ENCODE results near the gene DYNC2LI1. TPM values are rescaled to one million over a fixed set of nuclear protein-coding genes. Genes with fewer than 3 reads are reported as not detected.

The DYNC2LI1 gene
- total RNA-seq, 4 donors from 2014 or later: 13.6 to 20.4 (median 17.7) TPM

DNA sequence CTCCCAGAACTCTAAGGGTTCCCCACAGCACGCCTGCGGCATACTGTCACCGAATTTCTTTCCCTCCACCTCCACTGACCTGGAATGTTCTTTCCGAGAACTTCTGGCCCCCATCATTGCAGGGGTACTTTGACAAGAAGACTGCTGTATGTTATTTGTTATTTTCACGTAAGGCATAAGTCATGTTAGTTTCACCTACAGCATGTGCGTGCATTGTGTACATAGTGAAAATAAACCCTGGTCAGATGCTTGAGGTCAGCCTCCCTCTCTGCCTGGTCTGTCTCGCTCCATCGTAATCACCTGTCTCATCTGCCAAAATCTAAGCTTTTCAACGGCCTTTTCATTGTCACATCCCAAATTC, 69.0 kb downstream of the DYNC2LI1 start:
- no peak overlapping the region for H3K4me3 ChIP-seq (ENCODE audit: low read depth, poor library complexity, severe bottlenecking)
- 89% methylated on average over 9 of the region's 9 CpGs for WGBS, 2 donors
- intact Hi-C loops (cut with DNase I; ENCODE audit: low total_unique reads): no loop called here
- TF ChIP-seq POLR2A (IDR thresholded peaks at IDR 0.05): no peak
- TF ChIP-seq, protein P1, sequence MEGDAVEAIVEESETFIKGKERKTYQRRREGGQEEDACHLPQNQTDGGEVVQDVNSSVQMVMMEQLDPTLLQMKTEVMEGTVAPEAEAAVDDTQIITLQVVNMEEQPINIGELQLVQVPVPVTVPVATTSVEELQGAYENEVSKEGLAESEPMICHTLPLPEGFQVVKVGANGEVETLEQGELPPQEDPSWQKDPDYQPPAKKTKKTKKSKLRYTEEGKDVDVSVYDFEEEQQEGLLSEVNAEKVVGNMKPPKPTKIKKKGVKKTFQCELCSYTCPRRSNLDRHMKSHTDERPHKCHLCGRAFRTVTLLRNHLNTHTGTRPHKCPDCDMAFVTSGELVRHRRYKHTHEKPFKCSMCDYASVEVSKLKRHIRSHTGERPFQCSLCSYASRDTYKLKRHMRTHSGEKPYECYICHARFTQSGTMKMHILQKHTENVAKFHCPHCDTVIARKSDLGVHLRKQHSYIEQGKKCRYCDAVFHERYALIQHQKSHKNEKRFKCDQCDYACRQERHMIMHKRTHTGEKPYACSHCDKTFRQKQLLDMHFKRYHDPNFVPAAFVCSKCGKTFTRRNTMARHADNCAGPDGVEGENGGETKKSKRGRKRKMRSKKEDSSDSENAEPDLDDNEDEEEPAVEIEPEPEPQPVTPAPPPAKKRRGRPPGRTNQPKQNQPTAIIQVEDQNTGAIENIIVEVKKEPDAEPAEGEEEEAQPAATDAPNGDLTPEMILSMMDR (IDR thresholded peaks at IDR 0.05): no peak
- DNase-seq (ENCODE audit: low spot score in 2 of 2): peak in 1 of 2 donors; percentile 4

DNA sequence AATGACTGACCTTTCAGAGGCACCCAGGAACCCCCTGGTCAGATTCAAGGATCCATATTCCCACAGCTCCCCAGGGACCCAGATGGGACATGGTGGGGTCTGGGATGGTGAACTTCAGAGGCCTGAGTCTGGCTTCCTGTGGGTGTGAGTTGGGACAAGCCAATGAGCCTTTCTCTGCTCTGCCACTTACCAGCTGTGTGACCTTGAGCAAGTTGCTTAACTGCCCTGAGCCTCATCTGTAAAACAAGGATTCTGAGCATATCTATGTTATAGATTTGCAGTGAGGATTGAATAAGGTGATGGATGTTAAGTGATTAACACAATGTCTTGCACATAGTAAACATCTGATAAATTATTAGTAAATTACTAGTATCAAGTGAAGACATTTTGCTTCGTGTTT, 71.3 kb downstream of the DYNC2LI1 start:
- no peak overlapping the region for H3K4me3 ChIP-seq (ENCODE audit: low read depth, poor library complexity, severe bottlenecking)
- no peak for TF ChIP-seq POLR2A (IDR thresholded peaks at IDR 0.05)
- peak in 1 of 2 donors; percentile 18 for DNase-seq (ENCODE audit: low spot score in 2 of 2)
- intact Hi-C loops (cut with DNase I; ENCODE audit: low total_unique reads): no loop called here
- 74 to 84% methylated on average over 1 of the region's 1 CpG for WGBS, 2 donors

DNA sequence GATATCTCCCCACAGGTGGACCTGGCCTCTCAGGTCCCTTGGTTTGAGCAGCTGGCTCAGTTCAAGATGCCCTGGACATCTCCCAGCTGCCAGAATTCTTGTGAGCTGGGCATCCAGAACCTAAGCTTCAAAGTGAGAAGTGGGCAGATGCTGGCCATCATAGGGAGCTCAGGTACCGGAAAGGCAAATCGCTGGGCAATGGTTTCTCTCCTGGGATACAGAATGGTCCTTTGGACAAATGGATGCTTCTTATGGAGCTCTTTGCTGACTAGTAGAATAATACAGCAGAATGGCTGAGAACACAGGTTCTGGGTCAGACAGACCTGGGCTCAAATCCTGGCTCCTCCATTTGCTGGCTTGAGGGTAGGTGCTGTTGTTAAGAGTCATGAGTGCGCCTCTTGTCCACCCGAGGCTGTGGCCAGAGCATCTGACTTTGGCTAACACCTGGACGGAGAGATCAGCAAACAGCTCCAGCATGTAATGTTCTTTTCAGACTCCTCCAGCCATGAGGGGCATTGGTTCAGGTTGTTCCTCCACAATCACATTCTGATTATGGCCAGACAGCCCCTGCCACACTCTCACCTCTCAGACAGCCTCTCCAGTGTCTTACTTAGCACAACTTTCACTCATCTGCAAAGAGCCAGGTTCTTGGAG, 72.4 kb downstream of the DYNC2LI1 start:
- intact Hi-C loops (cut with DNase I; ENCODE audit: low total_unique reads): no loop called here
- no peak overlapping the region for H3K4me3 ChIP-seq (ENCODE audit: low read depth, poor library complexity, severe bottlenecking)
- WGBS, 2 donors: 91 to 94% methylated on average over 5 of the region's 5 CpGs
- peak in 1 of 2 donors; percentile 50 for DNase-seq (ENCODE audit: low spot score in 2 of 2)
- TF ChIP-seq, protein P1 (IDR thresholded peaks at IDR 0.05): no peak

DNA sequence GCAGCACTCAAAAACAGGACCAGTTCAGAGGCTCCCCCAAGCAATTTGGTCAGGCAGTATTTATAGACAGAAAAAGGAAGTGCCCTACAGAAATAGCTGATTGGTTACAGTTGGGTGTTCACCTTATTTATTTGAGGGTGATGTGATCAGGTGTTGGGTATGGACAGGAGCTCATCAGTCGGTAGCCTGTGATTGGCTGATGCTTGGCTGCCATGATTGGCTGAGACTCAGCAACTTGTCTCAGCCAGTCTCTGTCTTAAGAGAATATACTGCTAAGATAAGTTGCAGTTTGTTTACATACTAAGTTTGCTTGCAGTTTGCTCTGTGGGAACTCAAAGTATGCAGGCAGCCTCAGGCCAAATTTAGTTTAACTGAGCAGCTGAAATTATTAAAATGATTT, 74.4 kb downstream of the DYNC2LI1 start:
- TF ChIP-seq, protein P1 (IDR thresholded peaks at IDR 0.05): no peak
- TF ChIP-seq POLR2A (IDR thresholded peaks at IDR 0.05): no peak
- intact Hi-C loops (cut with DNase I; ENCODE audit: low total_unique reads): no loop called here
- peak in 1 of 2 donors; percentile 8 for DNase-seq (ENCODE audit: low spot score in 2 of 2)
- 59 to 60% methylated on average over 1 of the region's 1 CpG for WGBS, 2 donors
- no peak overlapping the region for H3K4me3 ChIP-seq (ENCODE audit: low read depth, poor library complexity, severe bottlenecking)

DNA sequence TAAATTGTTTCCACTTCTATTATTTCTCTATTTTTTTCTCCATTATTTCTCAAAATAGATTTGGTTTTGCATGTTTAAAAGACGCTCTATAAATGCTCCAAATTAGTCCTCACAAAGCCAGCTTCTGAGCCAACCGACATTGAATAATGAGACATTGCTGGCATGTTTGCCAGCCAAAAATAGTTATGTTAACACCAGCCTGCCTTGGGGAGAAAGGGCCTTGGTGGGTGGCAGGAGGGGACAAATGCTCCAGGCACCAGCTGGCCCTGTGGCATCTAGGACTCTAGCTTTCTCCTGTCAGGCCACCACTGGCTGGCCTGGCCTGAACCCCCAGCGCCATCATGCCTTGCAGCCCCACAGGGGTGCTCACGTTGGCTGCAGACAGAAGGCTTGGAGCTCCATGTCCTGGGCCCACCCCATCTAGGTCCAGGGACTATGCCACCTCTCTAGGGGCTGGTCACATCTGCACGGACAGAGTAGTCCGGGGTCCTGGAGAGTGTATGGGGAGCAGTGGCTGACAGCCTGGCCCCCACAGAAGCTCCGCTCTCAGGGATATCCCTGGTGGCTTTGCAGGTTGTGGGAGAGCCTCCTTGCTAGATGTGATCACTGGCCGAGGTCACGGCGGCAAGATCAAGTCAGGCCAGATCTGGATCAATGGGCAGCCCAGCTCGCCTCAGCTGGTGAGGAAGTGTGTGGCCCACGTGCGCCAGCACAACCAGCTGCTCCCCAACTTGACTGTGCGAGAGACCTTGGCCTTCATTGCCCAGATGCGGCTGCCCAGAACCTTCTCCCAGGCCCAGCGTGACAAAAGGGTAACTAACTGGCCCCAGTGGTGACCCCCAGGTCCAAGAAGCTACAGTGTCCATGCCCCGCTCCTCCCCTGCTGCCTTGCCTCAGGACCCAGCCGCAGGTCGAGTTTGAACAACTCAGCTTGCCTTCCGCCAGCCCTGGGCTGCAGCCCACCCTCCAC, 77.5 kb downstream of the DYNC2LI1 start:
- H3K4me3 ChIP-seq (ENCODE audit: low read depth, poor library complexity, severe bottlenecking): no peak overlapping the region
- intact Hi-C loops (cut with DNase I; ENCODE audit: low total_unique reads): no loop called here
- 76 to 83% methylated on average over 12 to 13 of the region's 20 CpGs for WGBS, 2 donors
- DNase-seq (ENCODE audit: low spot score in 2 of 2): peak in 1 of 2 donors; percentile 77
- no peak for TF ChIP-seq POLR2A (IDR thresholded peaks at IDR 0.05)
- TF ChIP-seq, protein P1 (IDR thresholded peaks at IDR 0.05): no peak

DNA sequence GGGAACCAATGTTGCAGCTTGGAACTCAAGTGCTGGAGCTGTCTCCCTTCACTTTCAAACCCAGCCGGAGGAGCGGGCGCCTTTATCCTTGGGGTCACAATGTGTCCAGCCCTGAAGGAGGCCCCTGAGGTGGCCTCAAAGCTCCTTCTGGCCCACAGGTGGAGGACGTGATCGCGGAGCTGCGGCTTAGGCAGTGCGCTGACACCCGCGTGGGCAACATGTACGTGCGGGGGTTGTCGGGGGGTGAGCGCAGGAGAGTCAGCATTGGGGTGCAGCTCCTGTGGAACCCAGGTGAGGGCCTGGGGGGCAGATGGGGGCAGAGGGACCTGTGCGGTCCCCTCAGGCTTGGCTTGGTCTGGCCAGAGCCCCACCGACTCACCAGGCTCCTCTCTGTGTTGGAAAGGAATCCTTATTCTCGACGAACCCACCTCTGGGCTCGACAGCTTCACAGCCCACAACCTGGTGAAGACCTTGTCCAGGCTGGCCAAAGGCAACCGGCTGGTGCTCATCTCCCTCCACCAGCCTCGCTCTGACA, 78.4 kb downstream of the DYNC2LI1 start:
- 92% methylated on average over 19 to 21 of the region's 21 CpGs for WGBS, 2 donors
- DNase-seq (ENCODE audit: low spot score in 2 of 2): peak in 1 of 2 donors; percentile 70
- H3K4me3 ChIP-seq (ENCODE audit: low read depth, poor library complexity, severe bottlenecking): no peak overlapping the region
- intact Hi-C loops (cut with DNase I; ENCODE audit: low total_unique reads): no loop called here
- TF ChIP-seq POLR2A (IDR thresholded peaks at IDR 0.05): no peak
- TF ChIP-seq, protein P1 (IDR thresholded peaks at IDR 0.05): no peak
